ENCODE data around the gene THSD7A.
"Not testable (repeated sequence)": the region's sequence is repeated elsewhere in the genome, so short reads cannot be mapped to it uniquely, and the experiment has no call there.

Gene THSD7A

DNA sequence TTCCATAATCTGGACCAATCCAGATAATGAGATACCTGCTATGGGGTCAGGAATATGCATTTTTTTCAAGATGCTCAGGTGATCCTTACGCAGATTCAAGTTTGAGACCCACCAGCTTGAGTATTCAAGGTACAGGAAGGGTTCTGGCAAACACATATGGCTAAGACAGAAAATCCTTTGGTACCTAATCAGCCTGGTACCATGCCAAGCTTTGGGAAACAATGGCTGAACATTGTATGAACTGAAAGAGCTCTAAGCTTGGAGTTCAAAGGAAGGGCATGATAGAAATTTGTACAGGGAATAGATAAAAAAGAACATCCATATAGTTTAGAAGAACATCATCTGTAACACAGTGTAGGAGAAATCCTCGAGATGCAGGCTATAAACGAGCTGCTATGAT, 382.7 kb downstream of the THSD7A start:
- no peaks in the 10 kb centered on the region for H3K4me1 ChIP-seq
- no peak overlapping the region for H3K9ac ChIP-seq
- H3K36me3 ChIP-seq (ENCODE audit: control insufficient read depth, insufficient read depth, low read length) = no peaks in the 10 kb centered on the region
- no peaks in the 10 kb centered on the region for H3K79me2 ChIP-seq
- H3K9me3 ChIP-seq (ENCODE audit: control insufficient read depth, low read length) = no peaks in the 10 kb centered on the region
- TF ChIP-seq, protein P1, sequence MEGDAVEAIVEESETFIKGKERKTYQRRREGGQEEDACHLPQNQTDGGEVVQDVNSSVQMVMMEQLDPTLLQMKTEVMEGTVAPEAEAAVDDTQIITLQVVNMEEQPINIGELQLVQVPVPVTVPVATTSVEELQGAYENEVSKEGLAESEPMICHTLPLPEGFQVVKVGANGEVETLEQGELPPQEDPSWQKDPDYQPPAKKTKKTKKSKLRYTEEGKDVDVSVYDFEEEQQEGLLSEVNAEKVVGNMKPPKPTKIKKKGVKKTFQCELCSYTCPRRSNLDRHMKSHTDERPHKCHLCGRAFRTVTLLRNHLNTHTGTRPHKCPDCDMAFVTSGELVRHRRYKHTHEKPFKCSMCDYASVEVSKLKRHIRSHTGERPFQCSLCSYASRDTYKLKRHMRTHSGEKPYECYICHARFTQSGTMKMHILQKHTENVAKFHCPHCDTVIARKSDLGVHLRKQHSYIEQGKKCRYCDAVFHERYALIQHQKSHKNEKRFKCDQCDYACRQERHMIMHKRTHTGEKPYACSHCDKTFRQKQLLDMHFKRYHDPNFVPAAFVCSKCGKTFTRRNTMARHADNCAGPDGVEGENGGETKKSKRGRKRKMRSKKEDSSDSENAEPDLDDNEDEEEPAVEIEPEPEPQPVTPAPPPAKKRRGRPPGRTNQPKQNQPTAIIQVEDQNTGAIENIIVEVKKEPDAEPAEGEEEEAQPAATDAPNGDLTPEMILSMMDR (IDR thresholded peaks at IDR 0.05) = no peak
- no peak overlapping the region for H2AFZ ChIP-seq
- H3K4me3 ChIP-seq (ENCODE audit: low read depth, low read length) = no peak overlapping the region
- H3K27me3 ChIP-seq (ENCODE audit: control insufficient read depth, insufficient read depth, low read length) = no peaks in the 10 kb centered on the region
- no peak overlapping the region for H3K4me2 ChIP-seq (ENCODE audit: low read length)
- H3K27ac ChIP-seq = no peak overlapping the region

DNA sequence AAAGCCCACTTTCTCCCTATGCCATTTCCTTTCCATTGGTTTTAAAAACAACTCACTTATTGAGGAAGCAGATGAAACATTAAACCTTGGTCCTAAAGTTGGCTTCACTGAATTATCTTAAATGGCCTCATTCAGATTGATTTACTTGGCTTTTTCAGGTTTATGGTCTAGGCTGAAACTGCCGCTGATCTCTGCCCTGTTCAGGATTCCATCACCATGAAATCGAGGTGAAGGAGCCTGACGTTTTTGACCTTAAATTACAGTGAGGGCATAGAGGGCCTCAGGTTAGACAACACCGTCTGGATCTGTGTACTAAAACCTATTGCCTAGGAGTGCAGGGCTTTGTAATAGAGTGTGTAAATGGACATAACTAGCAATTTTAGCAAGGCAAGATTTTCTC, 383.7 kb downstream of the THSD7A start:
- no peak overlapping the region for H2AFZ ChIP-seq
- H3K9me3 ChIP-seq (ENCODE audit: control insufficient read depth, low read length) = no peaks in the 10 kb centered on the region
- H3K27ac ChIP-seq = no peak overlapping the region
- H3K27me3 ChIP-seq (ENCODE audit: control insufficient read depth, insufficient read depth, low read length) = no peaks in the 10 kb centered on the region
- TF ChIP-seq, protein P1 (IDR thresholded peaks at IDR 0.05) = no peak
- no peaks in the 10 kb centered on the region for H3K36me3 ChIP-seq (ENCODE audit: control insufficient read depth, insufficient read depth, low read length)
- no peaks in the 10 kb centered on the region for H3K79me2 ChIP-seq
- H3K4me1 ChIP-seq = no peaks in the 10 kb centered on the region
- H3K4me2 ChIP-seq (ENCODE audit: low read length) = no peak overlapping the region
- H3K9ac ChIP-seq = no peak overlapping the region
- no peak overlapping the region for H3K4me3 ChIP-seq (ENCODE audit: low read depth, low read length)

DNA sequence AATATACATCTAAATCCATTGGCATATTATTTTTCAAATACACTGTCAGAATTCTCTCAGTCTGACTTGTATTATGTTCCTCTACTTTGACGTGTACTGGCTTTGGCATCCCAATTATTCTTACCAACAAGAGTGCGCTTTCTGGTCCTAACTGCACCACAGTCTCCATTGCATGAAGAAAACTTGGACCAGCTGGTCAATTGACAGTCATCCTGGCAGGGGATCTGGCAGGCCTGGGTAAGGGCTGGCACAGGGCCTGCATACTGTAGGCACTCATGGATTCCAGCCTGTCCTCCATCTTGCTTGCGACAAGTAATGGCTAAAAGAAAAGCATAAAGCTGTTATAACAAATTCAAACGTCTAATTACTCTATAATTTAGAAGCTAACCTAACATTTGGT, 384.9 kb downstream of the THSD7A start:
- H3K79me2 ChIP-seq = no peaks in the 10 kb centered on the region
- H3K4me3 ChIP-seq (ENCODE audit: low read depth, low read length) = no peak overlapping the region
- TF ChIP-seq, protein P1 (IDR thresholded peaks at IDR 0.05) = no peak
- no peak overlapping the region for H3K4me2 ChIP-seq (ENCODE audit: low read length)
- no peaks in the 10 kb centered on the region for H3K4me1 ChIP-seq
- no peak overlapping the region for H2AFZ ChIP-seq
- no peaks in the 10 kb centered on the region for H3K9me3 ChIP-seq (ENCODE audit: control insufficient read depth, low read length)
- no peak overlapping the region for H3K27ac ChIP-seq
- no peaks in the 10 kb centered on the region for H3K36me3 ChIP-seq (ENCODE audit: control insufficient read depth, insufficient read depth, low read length)
- H3K27me3 ChIP-seq (ENCODE audit: control insufficient read depth, insufficient read depth, low read length) = no peaks in the 10 kb centered on the region
- H3K9ac ChIP-seq = no peak overlapping the region

DNA sequence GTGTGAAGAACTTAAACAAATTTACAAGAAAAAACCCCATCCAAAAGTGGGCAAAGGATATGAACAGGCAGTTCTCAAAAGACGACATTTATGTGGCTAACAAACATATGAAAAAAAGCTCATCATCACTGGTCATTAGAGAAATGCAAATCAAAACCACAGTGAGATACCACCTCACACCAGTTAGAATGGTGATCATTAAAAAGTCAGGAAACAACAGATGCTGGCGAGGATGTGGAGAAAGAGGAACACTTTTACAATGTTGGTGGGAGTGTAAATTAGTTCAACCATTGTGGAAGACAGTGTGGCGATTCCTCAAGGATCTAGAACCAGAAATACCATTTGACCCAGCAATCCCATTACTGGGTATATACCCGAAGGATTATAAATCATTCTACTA, 388.1 kb downstream of the THSD7A start:
- H3K4me1 ChIP-seq; H3K36me3 ChIP-seq (ENCODE audit: control insufficient read depth, insufficient read depth, low read length); H2AFZ ChIP-seq; H3K9me3 ChIP-seq (ENCODE audit: control insufficient read depth, low read length); H3K4me3 ChIP-seq (ENCODE audit: low read depth, low read length); H3K9ac ChIP-seq; H3K27ac ChIP-seq; H3K27me3 ChIP-seq (ENCODE audit: control insufficient read depth, insufficient read depth, low read length); H3K4me2 ChIP-seq (ENCODE audit: low read length); H3K79me2 ChIP-seq: not testable (repeated sequence)

DNA sequence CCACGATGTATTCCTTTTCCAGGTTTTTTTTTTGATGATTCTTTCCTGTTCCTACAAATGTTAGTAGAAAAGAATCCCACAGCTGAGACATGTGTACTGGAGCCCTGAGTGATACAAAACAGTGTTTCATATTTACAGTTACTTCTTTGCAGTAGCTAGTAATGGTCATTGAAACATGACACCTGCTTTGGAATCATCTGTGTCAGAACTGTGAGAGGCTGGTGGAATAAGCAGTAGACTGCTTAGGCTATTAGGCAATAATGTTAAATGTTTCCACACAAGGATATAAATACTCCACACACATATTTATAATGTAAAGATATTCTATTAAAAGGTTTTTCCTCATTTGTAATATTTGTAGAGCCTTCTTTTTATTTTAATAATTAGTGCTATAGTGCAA, 394.0 kb downstream of the THSD7A start:
- Histone ChIP-seq H3K4me3 (ENCODE audit: low read depth, low read length) (no peak overlapping the region), H3K4me1 (no peaks in the 10 kb centered on the region), H2AFZ (no peak overlapping the region), H3K27me3 (ENCODE audit: control insufficient read depth, insufficient read depth, low read length) (no peaks in the 10 kb centered on the region), H3K4me2 (ENCODE audit: low read length) (no peak overlapping the region), H3K9ac (no peak overlapping the region), H3K79me2 (no peaks in the 10 kb centered on the region), H3K36me3 (ENCODE audit: control insufficient read depth, insufficient read depth, low read length) (no peaks in the 10 kb centered on the region), H3K27ac (no peak overlapping the region), H3K9me3 (ENCODE audit: control insufficient read depth, low read length) (no peaks in the 10 kb centered on the region)
- TF ChIP-seq, protein P1 (IDR thresholded peaks at IDR 0.05) = no peak

All from parathyroid adenoma (tissue), 2 donors.